Stomach (tissue), 4 donors: Measurements from ENCODE around the gene SP140.

Experiments
- EP300 ChIP-seq: sonication (generic); formaldehyde crosslinking; IDR thresholded peaks from one replicate; pipeline ENCODE4 v1.6.1; 2017; ENCODE audit warnings: antibody characterized with exemption
- POLR2AphosphoS5 ChIP-seq, 3 donors: sonication (generic); formaldehyde crosslinking; IDR thresholded peaks; one replicate each; pipeline ENCODE4 v1.6.1; 2016; ENCODE audit warnings: antibody characterized with exemption in 3 of 3
- TF ChIP-seq, protein P1 (sequence below), 7 experiments: fragments of 450-650 bp in 4 of 7; fragments of 200-600 bp in 3 of 7; sonication (generic) in 3 of 7; IDR thresholded peaks; one replicate each; pipeline ENCODE4 v1.5.1; 2016 to 2019; ENCODE audit warnings: antibody characterized with exemption in 7 of 7, control low read depth in 2 of 7, mild to moderate bottlenecking in 1 of 7

DNA sequence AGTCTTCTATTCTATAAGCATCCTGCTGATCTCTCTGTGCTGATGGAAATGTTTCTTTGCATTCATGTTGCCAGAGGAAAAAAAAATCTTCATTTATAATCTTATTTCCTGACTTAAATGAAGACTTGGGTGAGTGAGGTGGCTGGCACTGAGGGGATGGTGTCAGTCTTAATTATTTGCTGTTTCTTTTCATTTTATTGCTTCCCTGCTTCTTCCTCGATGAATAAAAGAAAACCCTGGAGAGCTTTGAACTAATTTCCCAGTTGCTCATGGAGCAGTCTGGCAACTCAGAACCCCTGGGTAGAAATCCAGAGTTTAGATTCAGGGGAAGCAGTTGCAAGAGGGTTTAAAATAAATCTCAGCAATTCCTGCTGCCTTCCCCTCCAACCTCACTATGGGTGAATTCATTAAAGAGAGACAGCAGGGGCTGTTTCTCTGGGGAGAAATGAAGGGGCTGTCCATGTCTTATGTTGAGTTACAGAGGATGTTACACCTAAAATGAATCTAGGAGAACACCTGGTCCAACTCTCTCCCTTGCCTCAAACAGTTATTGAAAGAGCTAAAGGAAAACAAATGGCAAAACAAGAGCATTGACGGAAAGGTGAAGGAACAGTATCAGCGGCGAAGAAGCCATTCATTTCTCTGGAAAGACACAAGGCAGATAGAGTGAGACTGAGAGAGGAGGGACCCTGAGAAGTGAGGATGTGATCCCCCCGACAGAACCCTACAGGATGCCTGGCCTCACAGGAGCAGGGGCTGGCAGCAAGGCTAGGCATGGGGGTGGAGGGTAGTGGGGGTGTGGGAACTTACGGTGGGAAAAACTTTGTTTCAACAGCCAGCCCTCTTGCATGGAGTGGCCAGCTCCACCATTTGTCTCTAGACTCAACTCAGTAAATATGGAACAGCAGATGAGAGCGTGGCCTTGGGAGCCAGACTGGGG lies 46.7 kb upstream of the SP140 start:
- TF ChIP-seq, protein P1, sequence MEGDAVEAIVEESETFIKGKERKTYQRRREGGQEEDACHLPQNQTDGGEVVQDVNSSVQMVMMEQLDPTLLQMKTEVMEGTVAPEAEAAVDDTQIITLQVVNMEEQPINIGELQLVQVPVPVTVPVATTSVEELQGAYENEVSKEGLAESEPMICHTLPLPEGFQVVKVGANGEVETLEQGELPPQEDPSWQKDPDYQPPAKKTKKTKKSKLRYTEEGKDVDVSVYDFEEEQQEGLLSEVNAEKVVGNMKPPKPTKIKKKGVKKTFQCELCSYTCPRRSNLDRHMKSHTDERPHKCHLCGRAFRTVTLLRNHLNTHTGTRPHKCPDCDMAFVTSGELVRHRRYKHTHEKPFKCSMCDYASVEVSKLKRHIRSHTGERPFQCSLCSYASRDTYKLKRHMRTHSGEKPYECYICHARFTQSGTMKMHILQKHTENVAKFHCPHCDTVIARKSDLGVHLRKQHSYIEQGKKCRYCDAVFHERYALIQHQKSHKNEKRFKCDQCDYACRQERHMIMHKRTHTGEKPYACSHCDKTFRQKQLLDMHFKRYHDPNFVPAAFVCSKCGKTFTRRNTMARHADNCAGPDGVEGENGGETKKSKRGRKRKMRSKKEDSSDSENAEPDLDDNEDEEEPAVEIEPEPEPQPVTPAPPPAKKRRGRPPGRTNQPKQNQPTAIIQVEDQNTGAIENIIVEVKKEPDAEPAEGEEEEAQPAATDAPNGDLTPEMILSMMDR (IDR thresholded peaks at IDR 0.05): no peak
- TF ChIP-seq EP300: no peak
- TF ChIP-seq POLR2AphosphoS5 (IDR thresholded peaks at IDR 0.05): no peak
